Keratinocyte (primary cell): ENCODE results near the gene RASAL2.

Source experiments
- EZH2 ChIP-seq: IDR thresholded peaks from one replicate; pipeline ENCODE4 v1.6.1; 2012; ENCODE audit warnings: inconsistent platforms, mild to moderate bottlenecking, low read length, moderate library complexity
- TF ChIP-seq, protein P1 (sequence below), 3 experiments: IDR thresholded peaks in 1 of 3; conservative IDR thresholded peaks in 1 of 3; optimal IDR thresholded peaks in 1 of 3; 2 replicates in 2 of 3; 3 replicates in 1 of 3; pipeline versions ENCODE3 to v1.5.1; 2011; ENCODE audit warnings: low read length in 3 of 3, mild to moderate bottlenecking in 3 of 3, moderate library complexity in 2 of 3, control low read depth in 1 of 3, inconsistent platforms in 1 of 3; ENCODE audit not compliant: insufficient read depth in 2 of 3; ENCODE audit errors: extremely low read depth in 1 of 3

DNA sequence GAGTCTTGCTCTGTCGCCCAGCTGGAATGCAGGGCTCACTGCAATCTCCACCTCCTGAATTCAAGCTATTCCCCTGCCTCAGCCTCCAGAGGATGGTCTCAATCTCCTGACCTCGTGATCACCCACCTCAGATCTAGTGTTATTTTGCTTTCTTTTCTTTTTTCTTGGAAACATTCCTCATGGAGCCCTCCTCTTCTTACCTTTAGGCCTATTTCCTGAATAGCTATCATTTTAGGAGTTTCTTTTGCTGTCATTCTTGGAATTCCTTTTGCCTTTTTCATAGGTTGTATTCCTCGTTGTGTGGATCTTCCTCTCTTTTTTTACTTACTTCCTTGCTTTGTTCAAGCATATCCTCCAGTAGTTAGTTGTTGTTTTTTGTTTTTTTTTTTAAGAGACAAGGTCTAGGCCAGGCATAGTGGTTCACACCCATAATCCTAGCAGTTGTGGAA lies 173.8 kb downstream of the RASAL2 start:
- TF ChIP-seq, protein P1, sequence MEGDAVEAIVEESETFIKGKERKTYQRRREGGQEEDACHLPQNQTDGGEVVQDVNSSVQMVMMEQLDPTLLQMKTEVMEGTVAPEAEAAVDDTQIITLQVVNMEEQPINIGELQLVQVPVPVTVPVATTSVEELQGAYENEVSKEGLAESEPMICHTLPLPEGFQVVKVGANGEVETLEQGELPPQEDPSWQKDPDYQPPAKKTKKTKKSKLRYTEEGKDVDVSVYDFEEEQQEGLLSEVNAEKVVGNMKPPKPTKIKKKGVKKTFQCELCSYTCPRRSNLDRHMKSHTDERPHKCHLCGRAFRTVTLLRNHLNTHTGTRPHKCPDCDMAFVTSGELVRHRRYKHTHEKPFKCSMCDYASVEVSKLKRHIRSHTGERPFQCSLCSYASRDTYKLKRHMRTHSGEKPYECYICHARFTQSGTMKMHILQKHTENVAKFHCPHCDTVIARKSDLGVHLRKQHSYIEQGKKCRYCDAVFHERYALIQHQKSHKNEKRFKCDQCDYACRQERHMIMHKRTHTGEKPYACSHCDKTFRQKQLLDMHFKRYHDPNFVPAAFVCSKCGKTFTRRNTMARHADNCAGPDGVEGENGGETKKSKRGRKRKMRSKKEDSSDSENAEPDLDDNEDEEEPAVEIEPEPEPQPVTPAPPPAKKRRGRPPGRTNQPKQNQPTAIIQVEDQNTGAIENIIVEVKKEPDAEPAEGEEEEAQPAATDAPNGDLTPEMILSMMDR (optimal IDR thresholded peaks at IDR 0.05 in 1 of 3, IDR thresholded peaks at IDR 0.05 in 1 of 3, conservative IDR thresholded peaks at IDR 0.05 in 1 of 3; ENCODE audit: extremely low read depth in 1 of 3, insufficient read depth in 2 of 3, low read length in 3 of 3), result no peak
- TF ChIP-seq EZH2, result no peak
